ENCODE measurements around the gene MCTP1. TPM values are rescaled to one million over a fixed set of nuclear protein-coding genes. Genes with fewer than 3 reads are reported as not detected.

MCTP1 gene
- total and polyA plus RNA-seq, 10 of the 15 experiments (the other 5 are each of a cell fraction or from before 2014, with no cell fraction given) = 12.6 to 45.9 (median 18.8) TPM

- FAIRE-seq = no peak
- no peaks in the 10 kb centered on the region for H3K9me3 ChIP-seq (replicated peaks; ENCODE audit: control insufficient read depth, insufficient read depth, low read length)
- RAD21 ChIA-PET (ENCODE audit: unreplicated experiment) = interaction anchor here (0.6 to 1.4 kb wide), 3 partner anchors 11 to 46 kb away, joined by 3 to 6 read pairs (median 5); no protein-coding TSS in a partner anchor
- no peak overlapping the region for H2AFZ ChIP-seq (ENCODE audit: control insufficient read depth, low read depth, low read length)
- no peaks in the 10 kb centered on the region for H3K27me3 ChIP-seq (replicated peaks in 1 of 2; ENCODE audit: control insufficient read depth in 2 of 2, insufficient read depth in 2 of 2, low read length in 1 of 2)
- H3K79me2 ChIP-seq (ENCODE audit: control insufficient read depth, insufficient read depth, low read length) = no peaks in the 10 kb centered on the region
- POLR2A ChIA-PET = interaction anchor here (1.1 kb wide), 1 partner anchor 44 kb away, joined by 5 read pairs; no protein-coding TSS in a partner anchor
- no peak overlapping the region for H3K27ac ChIP-seq (ENCODE audit: control insufficient read depth, insufficient read depth)
- no peak for TF ChIP-seq MEF2A (IDR thresholded peaks at IDR 0.05; ENCODE audit: insufficient read depth, low read depth, low read length)
- peak; percentile 97 for TF ChIP-seq BACH1 (IDR thresholded peaks at IDR 0.05; ENCODE audit: borderline replicate concordance)
- ATAC-seq = peak; percentile 44
- no TSS peak for BruUV-seq (replicated peaks)
- H4K20me1 ChIP-seq (ENCODE audit: control insufficient read depth, insufficient read depth) = no peaks in the 10 kb centered on the region
- H3K36me3 ChIP-seq (ENCODE audit: control insufficient read depth in 2 of 2, insufficient read depth in 2 of 2, low read length in 1 of 2) = no peaks in the 10 kb centered on the region; a peak in 1 of 4 replicates
- DNase-seq (ENCODE audit: low read depth, low spot score) = no peak
- H3K9ac ChIP-seq (ENCODE audit: control insufficient read depth, insufficient read depth, low read length) = no peak overlapping the region
- CTCF ChIA-PET = interaction anchor here (0.6 to 4.3 kb wide), 5 partner anchors 10 to 226 kb away, joined by 3 to 21 read pairs (median 4); no protein-coding TSS in a partner anchor
- no peak overlapping the region for H3K4me3 ChIP-seq
- SMC1A ChIA-PET (ENCODE audit: uncharacterized antibody, unreplicated experiment) = interaction anchor here (1.3 to 3.9 kb wide), 5 partner anchors 10 to 92 kb away, joined by 3 to 13 read pairs (median 6); no protein-coding TSS in a partner anchor
- WGBS (ENCODE audit: insufficient coverage, insufficient replicate concordance, low lambda C conversion rate, missing lambda C conversion rate) = 76% methylated on average over 2 of the region's 2 CpGs
- H3K4me1 ChIP-seq (ENCODE audit: control insufficient read depth, insufficient read depth, low read length) = peaks cover 29% of the 10 kb centered on the region
- H3K4me2 ChIP-seq (ENCODE audit: control insufficient read depth, insufficient read depth) = no peak overlapping the region
- intact Hi-C loops (cut with micrococcal nuclease; ENCODE audit: unreplicated experiment) (loop anchor here (5.0 kb wide), 1 partner anchor 153 kb away; no protein-coding TSS in a partner anchor), in situ Hi-C loops (cut with MboI) (no loop called here)
Measured at GRCh38 chr5:94749042-94749441, 535.9 kb downstream of the MCTP1 start.

- ChIA-PET CTCF (interaction anchor here (1.1 to 4.3 kb wide), 5 partner anchors 10 to 48 kb away, joined by 3 to 21 read pairs (median 4); no protein-coding TSS in a partner anchor), POLR2A (interaction anchor here (1.0 to 1.1 kb wide), 3 partner anchors 10 to 46 kb away, joined by 3 to 4 read pairs (median 3); no protein-coding TSS in a partner anchor), RAD21 (ENCODE audit: unreplicated experiment) (interaction anchor here (0.8 to 2.3 kb wide), 3 partner anchors 45 to 101 kb away, joined by 3 to 11 read pairs (median 10); no protein-coding TSS in a partner anchor), SMC1A (ENCODE audit: uncharacterized antibody, unreplicated experiment) (interaction anchor here (1.0 to 4.2 kb wide), 8 partner anchors 11 to 171 kb away, joined by 3 to 30 read pairs (median 9); no protein-coding TSS in a partner anchor)
- no peak overlapping the region for H3K9ac ChIP-seq (ENCODE audit: control insufficient read depth, insufficient read depth, low read length)
- no TSS peak for BruUV-seq (replicated peaks)
- ATAC-seq (peak; percentile 3; the same call in 1 of the 3 replicates), DNase-seq (ENCODE audit: low read depth, low spot score) (no peak), FAIRE-seq (no peak)
- no peaks in the 10 kb centered on the region for H3K9me3 ChIP-seq (replicated peaks; ENCODE audit: control insufficient read depth, insufficient read depth, low read length)
- no peak overlapping the region for H3K27ac ChIP-seq (ENCODE audit: control insufficient read depth, insufficient read depth)
- H3K27me3 ChIP-seq (replicated peaks in 1 of 2; ENCODE audit: control insufficient read depth in 2 of 2, insufficient read depth in 2 of 2, low read length in 1 of 2) = no peaks in the 10 kb centered on the region
- in situ Hi-C loops (cut with MboI) (no loop called here), intact Hi-C loops (cut with micrococcal nuclease; ENCODE audit: unreplicated experiment) (loop anchor here (5.0 kb wide), 1 partner anchor 154 kb away; no protein-coding TSS in a partner anchor)
- no peak overlapping the region for H3K4me3 ChIP-seq
- 97% methylated on average over 3 of the region's 3 CpGs for WGBS (ENCODE audit: insufficient coverage, insufficient replicate concordance, low lambda C conversion rate, missing lambda C conversion rate)
- no peak overlapping the region for H3K4me2 ChIP-seq (ENCODE audit: control insufficient read depth, insufficient read depth)
- H3K4me1 ChIP-seq (ENCODE audit: control insufficient read depth, insufficient read depth, low read length) = peaks cover 29% of the 10 kb centered on the region
- no peak overlapping the region for H2AFZ ChIP-seq (ENCODE audit: control insufficient read depth, low read depth, low read length)
- H3K79me2 ChIP-seq (ENCODE audit: control insufficient read depth, insufficient read depth, low read length) = no peaks in the 10 kb centered on the region
- no peaks in the 10 kb centered on the region; a peak in 1 of 4 replicates for H3K36me3 ChIP-seq (ENCODE audit: control insufficient read depth in 2 of 2, insufficient read depth in 2 of 2, low read length in 1 of 2)
- no peaks in the 10 kb centered on the region for H4K20me1 ChIP-seq (ENCODE audit: control insufficient read depth, insufficient read depth)
- TF ChIP-seq CBX5 (IDR thresholded peaks at IDR 0.05; ENCODE audit: low read depth) = no peak
- TF ChIP-seq TARDBP (IDR thresholded peaks at IDR 0.05; ENCODE audit: borderline replicate concordance) = no peak
- peak; percentile 18; the same call in 1 of the 2 replicates for TF ChIP-seq RUNX3 (IDR thresholded peaks at IDR 0.05; ENCODE audit: low read length)
- TF ChIP-seq SMAD1 (IDR thresholded peaks at IDR 0.05; ENCODE audit: low read depth, partially characterized antibody) = peak; percentile 55
- TF ChIP-seq ZNF687 (IDR thresholded peaks at IDR 0.05) = 0 out of 2 replicates have a peak, but pooled peaks have one; percentile 13
Measured at GRCh38 chr5:94748212-94748611, 536.7 kb downstream of the MCTP1 start.

Data from GM12878 (cell line).